OCI-LY1 (cell line): ENCODE results near the gene FKBP9.
"Not testable (repeated sequence)": the region's sequence is repeated elsewhere in the genome, so short reads cannot be mapped to it uniquely, and the experiment has no call there.

Experiments used
- EZH2 ChIP-seq: fragments of 200-600 bp; sonication (generic), shearing (Covaris generic); IDR thresholded peaks from 2 replicates; pipeline ENCODE4 v1.8.0; 2017; ENCODE audit warnings: borderline replicate concordance, mixed run types, mild to moderate bottlenecking, antibody characterized with exemption, low read length, moderate library complexity, mixed read lengths
- TF ChIP-seq, protein P1 (sequence below): fragments of 200-600 bp; sonication (generic), shearing (Covaris generic); IDR thresholded peaks from 2 replicates; pipeline ENCODE4 v1.5.1; 2017; ENCODE audit warnings: mild to moderate bottlenecking, antibody characterized with exemption, low read length, moderate library complexity, mixed read lengths

- TF ChIP-seq, protein P1, sequence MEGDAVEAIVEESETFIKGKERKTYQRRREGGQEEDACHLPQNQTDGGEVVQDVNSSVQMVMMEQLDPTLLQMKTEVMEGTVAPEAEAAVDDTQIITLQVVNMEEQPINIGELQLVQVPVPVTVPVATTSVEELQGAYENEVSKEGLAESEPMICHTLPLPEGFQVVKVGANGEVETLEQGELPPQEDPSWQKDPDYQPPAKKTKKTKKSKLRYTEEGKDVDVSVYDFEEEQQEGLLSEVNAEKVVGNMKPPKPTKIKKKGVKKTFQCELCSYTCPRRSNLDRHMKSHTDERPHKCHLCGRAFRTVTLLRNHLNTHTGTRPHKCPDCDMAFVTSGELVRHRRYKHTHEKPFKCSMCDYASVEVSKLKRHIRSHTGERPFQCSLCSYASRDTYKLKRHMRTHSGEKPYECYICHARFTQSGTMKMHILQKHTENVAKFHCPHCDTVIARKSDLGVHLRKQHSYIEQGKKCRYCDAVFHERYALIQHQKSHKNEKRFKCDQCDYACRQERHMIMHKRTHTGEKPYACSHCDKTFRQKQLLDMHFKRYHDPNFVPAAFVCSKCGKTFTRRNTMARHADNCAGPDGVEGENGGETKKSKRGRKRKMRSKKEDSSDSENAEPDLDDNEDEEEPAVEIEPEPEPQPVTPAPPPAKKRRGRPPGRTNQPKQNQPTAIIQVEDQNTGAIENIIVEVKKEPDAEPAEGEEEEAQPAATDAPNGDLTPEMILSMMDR: not testable (repeated sequence)
- not testable (repeated sequence) for TF ChIP-seq EZH2
Measured at GRCh38 chr7:33005193-33005592, 48.0 kb downstream of the FKBP9 start.
